ENCODE measurements around the gene TSPAN15.

Gene TSPAN15

DNA sequence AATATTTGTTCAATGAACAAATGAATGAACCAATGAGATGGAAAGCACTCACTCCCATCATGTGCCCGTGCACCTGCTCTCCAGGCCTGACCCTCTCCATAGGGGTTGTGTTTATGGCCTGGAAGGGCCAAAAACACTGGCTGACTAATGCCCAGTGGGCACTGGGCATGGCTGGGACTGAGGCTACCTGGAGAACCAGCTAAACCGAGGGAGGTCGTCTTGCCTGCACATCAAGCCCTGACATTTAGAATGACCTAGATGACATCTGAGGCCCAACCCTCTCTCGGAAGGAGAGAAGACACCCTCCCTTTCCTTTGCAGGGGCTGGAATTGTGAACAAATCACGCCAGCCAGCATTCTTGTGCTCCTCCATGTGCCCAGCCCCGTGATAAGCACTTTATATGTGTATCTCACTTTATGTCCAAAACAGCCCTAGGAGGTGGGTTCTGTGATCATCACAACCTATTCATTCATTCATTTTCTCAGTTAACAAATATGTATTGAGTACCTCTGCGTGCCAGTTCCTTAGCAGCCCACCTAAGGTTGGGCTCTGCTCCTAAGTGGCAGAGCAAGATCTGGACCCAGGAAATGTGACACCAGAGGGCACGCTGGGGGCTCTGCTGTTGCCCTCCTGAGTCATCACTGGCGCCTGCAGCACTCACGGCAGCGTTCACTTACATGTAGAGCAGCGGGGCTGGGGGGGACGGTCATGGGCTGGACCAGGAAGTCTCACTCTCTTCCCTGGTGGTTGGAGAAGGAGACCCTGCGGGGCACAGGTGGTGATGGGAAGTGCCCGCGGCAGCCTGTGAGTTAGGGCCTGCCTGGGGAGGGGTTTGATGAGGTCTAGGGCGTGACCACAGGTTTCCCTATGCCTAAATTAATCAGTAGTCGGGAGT is 52.0 kb downstream of the TSPAN15 start:
- no peak for DNase-seq (ENCODE audit: low read depth)
- TF ChIP-seq CTCF (conservative IDR thresholded peaks at IDR 0.05; ENCODE audit: low read length) = no peak
- H3K4me3 ChIP-seq (ENCODE audit: low read length) = no peak overlapping the region

DNA sequence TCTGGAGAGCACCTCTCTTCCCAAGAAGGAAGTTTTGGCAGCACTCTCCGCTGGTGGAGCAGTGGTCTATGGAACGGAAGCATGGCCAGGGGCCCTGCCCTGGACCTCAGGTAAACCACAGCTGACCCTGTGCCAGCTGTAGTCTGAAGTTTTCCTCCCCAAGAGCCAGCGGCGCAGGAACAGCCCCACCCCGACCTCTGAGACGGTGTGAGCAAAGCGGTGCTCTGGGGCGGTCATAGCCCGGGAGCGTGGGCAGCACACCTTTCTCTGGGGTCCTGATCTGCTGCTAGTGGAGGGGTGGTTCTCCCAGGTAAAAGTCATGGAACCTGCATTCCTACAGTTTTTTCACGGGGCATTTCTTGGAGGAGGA is 52.6 kb downstream of the TSPAN15 start:
- TF ChIP-seq CTCF (conservative IDR thresholded peaks at IDR 0.05; ENCODE audit: low read length) = no peak
- DNase-seq (ENCODE audit: low read depth) = no peak
- no peak overlapping the region for H3K4me3 ChIP-seq (ENCODE audit: low read length)

DNA sequence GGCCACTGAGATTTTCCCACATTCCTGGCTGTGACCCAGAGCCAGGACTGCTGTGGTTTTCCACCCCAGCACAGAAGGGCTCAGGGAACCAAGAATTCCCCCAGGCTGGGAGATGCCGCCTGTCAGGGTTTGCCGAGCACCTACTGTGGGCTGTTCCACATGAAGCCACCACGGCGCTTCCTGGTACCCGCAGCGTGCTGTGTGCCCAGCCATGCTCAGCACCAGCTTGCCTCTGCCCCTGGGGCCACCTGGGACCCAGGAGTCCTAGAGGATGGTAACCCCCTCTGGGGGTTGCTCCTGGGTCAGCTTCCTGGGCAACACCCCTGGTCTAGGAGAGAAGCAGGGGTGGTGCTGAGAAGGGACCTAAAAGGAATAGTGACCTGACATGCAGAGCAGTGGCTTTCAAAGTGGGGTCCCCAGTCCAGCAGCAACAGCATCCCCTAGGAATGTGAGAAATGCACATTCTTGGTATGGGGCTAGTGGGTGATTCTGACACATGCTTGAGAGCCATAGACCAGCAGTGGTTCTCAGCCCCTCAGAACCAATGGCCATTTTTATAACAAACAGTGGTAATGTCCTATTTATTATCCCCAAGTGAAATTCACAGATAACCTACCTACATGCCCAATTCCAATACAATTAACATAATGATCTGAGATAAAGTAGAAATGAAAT is 53.4 kb downstream of the TSPAN15 start:
- no peak for TF ChIP-seq CTCF (conservative IDR thresholded peaks at IDR 0.05; ENCODE audit: low read length)
- DNase-seq (ENCODE audit: low read depth) = no peak
- no peak overlapping the region for H3K4me3 ChIP-seq (ENCODE audit: low read length)

DNA sequence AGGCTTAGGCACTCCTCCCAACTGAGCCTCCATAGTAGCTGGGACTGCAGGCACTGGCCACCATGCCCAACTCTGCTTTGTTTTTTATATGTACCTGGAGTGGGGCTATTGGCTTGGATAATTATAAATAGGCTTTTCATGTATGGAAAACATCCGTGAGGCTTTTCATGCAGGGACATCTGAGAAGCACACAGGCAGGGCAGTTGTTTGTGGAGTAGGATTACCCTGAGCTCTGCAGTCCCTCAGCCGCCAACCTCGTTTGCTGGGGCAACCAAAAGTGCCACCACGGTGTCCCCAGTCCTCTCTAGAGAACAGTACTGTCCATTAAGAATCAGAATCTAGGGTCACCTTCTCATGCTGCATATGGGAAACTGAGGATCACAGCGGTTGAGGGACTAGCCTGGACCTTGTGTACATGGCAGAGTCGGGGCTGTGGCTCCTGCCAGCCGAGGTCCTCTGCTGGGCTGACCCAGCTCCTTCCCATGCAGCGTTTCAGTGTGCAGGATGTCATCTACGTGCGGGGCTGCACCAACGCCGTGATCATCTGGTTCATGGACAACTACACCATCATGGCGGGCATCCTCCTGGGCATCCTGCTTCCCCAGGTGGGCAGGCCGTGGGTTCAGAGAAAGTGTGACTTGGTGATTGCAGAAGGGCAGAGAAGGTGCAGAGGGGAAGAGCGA is 54.5 kb downstream of the TSPAN15 start:
- DNase-seq (ENCODE audit: low read depth) = no peak
- no peak overlapping the region for H3K4me3 ChIP-seq (ENCODE audit: low read length)
- no peak for TF ChIP-seq CTCF (conservative IDR thresholded peaks at IDR 0.05; ENCODE audit: low read length)

DNA sequence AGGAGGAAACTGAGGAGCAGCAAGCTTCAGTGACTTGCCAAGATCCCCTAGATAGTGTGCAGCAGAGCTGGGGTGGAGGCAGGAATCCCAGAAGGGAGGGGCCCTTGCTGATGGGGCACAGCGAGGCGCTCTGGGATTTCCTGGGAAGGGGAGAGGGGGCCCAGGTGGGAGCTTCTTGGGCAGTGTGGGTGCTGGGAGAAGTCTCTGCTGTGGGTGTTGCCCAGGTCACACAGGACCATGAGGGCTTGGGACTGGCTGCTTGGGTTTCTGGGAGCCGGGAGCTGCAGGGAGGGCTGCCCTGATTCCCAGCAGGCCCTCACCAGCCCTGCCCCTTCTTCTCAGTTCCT is 55.2 kb downstream of the TSPAN15 start:
- H3K4me3 ChIP-seq (ENCODE audit: low read length) = no peak overlapping the region
- TF ChIP-seq CTCF (conservative IDR thresholded peaks at IDR 0.05; ENCODE audit: low read length) = no peak
- no peak for DNase-seq (ENCODE audit: low read depth)

GRCh38 chr10:69506834-69507713 is 55.8 kb downstream of the TSPAN15 start:
- no peak for TF ChIP-seq CTCF (conservative IDR thresholded peaks at IDR 0.05; ENCODE audit: low read length)
- no peak for DNase-seq (ENCODE audit: low read depth)
- H3K4me3 ChIP-seq (ENCODE audit: low read length) = no peak overlapping the region
